SJSA1 (cell line): ENCODE results near the gene ALDH7A1. TPM values are rescaled to one million over a fixed set of nuclear protein-coding genes. Genes with fewer than 3 reads are reported as not detected.
"Not testable (repeated sequence)": the region's sequence is repeated elsewhere in the genome, so short reads cannot be mapped to it uniquely, and the experiment has no call there.

Experiments used
- DNase-seq, 2 experiments: peaks; one replicate each; pipeline ENCODE4 v3.0.0-alpha.2; 2015 to 2020; ENCODE audit warnings: low spot score in 2 of 2, low read depth in 1 of 2
- H3K27ac ChIP-seq: fragments of 250-450 bp; sonication (Bioruptor Pico); 2 replicates; pipeline ENCODE4 v1.5.1; 2020; ENCODE audit warnings: mild to moderate bottlenecking, moderate library complexity
- H3K27me3 ChIP-seq: fragments of 250-450 bp; sonication (Bioruptor Pico); replicated peaks from 2 replicates; pipeline ENCODE4 v1.5.1; 2020; ENCODE audit warnings: mild to moderate bottlenecking, moderate library complexity
- H3K36me3 ChIP-seq: fragments of 250-450 bp; sonication (Bioruptor Pico); 2 replicates; pipeline ENCODE4 v1.5.1; 2020; ENCODE audit warnings: mild to moderate bottlenecking
- H3K4me1 ChIP-seq: fragments of 250-450 bp; sonication (Bioruptor Pico); replicated peaks from 2 replicates; pipeline ENCODE4 v1.6.1; 2021; ENCODE audit warnings: mild to moderate bottlenecking
- H3K4me3 ChIP-seq: fragments of 250-450 bp; sonication (Bioruptor Pico); 2 replicates; pipeline ENCODE4 v1.5.1; 2020; ENCODE audit warnings: mild to moderate bottlenecking
- H3K9me3 ChIP-seq: fragments of 250-450 bp; sonication (Bioruptor Pico); replicated peaks from 2 replicates; pipeline ENCODE4 v1.5.1; 2020; ENCODE audit warnings: mild to moderate bottlenecking
- total RNA-seq: library from RNA; depleted of rRNA; stranded (reverse); fragments of >200 nt; shearing (Covaris generic); gene quantifications from 2 replicates; pipeline ENCODE4 v1.2.3, GENCODE V29; 2014

ALDH7A1 gene
- total RNA-seq, 1 experiment from 2014 or later = 55.0 TPM

- Histone ChIP-seq H3K4me1 (no peaks in the 10 kb centered on the region), H3K36me3 (peaks cover 87% of the 10 kb centered on the region), H3K4me3 (no peak overlapping the region), H3K27ac (no peak overlapping the region), H3K9me3 (no peaks in the 10 kb centered on the region), H3K27me3 (no peaks in the 10 kb centered on the region)
- DNase-seq = no peak
These were observed 15.1 kb upstream of the ALDH7A1 start for GRCh38 chr5:126610160-126610559.

DNA sequence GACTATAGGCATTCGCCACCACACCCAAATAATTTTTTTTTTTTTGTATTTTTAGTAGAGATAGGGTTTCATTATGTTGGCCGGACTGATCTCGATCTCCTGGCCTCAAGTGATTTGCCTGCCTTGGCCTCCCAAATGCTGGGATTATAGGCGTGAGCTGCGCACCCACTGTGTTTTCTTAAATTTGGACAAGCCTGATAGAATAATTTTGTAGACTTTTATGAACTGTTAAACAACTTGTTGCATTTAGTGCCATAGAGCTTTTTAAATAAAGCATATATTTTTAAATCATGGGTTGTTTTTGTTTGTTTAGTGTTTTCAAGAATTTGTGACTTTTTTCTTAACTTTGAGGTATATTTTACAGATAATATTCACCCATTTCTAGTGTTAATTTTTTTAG, 10.5 kb upstream of the ALDH7A1 start:
- no peaks in the 10 kb centered on the region for H3K9me3 ChIP-seq
- peaks cover 10% of the 10 kb centered on the region for H3K4me1 ChIP-seq
- peaks cover 89% of the 10 kb centered on the region for H3K36me3 ChIP-seq
- no peaks in the 10 kb centered on the region for H3K27me3 ChIP-seq
- no peak overlapping the region for H3K27ac ChIP-seq
- no peak overlapping the region for H3K4me3 ChIP-seq
- DNase-seq = no peak

- H3K27ac ChIP-seq = no peak overlapping the region
- DNase-seq = no peak
- no peak overlapping the region for H3K4me3 ChIP-seq
- H3K4me1 ChIP-seq = peaks cover 14% of the 10 kb centered on the region
- no peaks in the 10 kb centered on the region for H3K27me3 ChIP-seq
- H3K36me3 ChIP-seq = peaks cover 69% of the 10 kb centered on the region
- no peaks in the 10 kb centered on the region; the same call in 1 of the 2 replicates for H3K9me3 ChIP-seq
These were observed 8.5 kb upstream of the ALDH7A1 start for GRCh38 chr5:126603402-126603991.

- peak; percentile 83 to 84 for DNase-seq
- H3K4me3 ChIP-seq = peak within 1 kb of the TSS; percentile 95
- peaks cover 21% of the 10 kb centered on the region for H3K4me1 ChIP-seq
- H3K9me3 ChIP-seq = no peaks in the 10 kb centered on the region; the same call in 1 of the 2 replicates
- peaks cover 45% of the 10 kb centered on the region for H3K36me3 ChIP-seq
- H3K27ac ChIP-seq = peak within 1 kb of the TSS; percentile 68
- no peaks in the 10 kb centered on the region for H3K27me3 ChIP-seq
These were observed 5.9 kb upstream of the ALDH7A1 start, which contains the start of gene PHAX for GRCh38 chr5:126600631-126601511. Gene PHAX (plus strand): TSS chr5:126600947. CDS start chr5:126600963, 16 bp downstream.

GRCh38 chr5:126599971-126600630, 5.1 kb upstream of the ALDH7A1 start:
- H3K27me3 ChIP-seq, H3K9me3 ChIP-seq, DNase-seq: not testable (repeated sequence)
- Histone ChIP-seq H3K27ac (peak overlapping the region; percentile 68; the same call in 1 of the 2 replicates), H3K4me3 (peak overlapping the region; percentile 95; the same call in 1 of the 2 replicates), H3K36me3 (peaks cover 37% of the 10 kb centered on the region), H3K4me1 (peaks cover 23% of the 10 kb centered on the region)

GRCh38 chr5:126599499-126599898, 4.5 kb upstream of the ALDH7A1 start:
- no peak overlapping the region for H3K4me3 ChIP-seq
- peaks cover 23% of the 10 kb centered on the region for H3K4me1 ChIP-seq
- H3K27me3 ChIP-seq = no peaks in the 10 kb centered on the region
- H3K9me3 ChIP-seq = no peaks in the 10 kb centered on the region; the same call in 1 of the 2 replicates
- no peak overlapping the region for H3K27ac ChIP-seq
- peaks cover 34% of the 10 kb centered on the region for H3K36me3 ChIP-seq
- DNase-seq = no peak

DNA sequence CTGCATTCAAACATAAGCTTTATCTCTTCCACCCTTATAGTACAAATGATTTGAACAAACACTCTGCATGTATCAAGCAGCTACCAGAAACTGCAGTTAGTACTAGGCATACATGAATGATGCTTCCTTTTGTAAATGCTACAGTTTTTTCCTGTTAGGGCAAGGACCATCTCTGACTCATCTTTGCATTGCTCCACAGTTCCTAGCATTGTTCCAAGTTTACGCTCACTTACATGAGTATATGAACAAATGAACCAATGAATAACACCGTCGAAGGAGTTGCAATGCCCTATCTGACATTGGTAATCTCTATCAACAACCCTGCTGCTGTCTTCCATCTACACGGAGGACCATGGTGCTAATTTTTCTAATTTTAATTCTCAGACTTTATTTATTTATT, 2.1 kb upstream of the ALDH7A1 start:
- Histone ChIP-seq H3K27me3 (no peaks in the 10 kb centered on the region), H3K4me3 (no peak overlapping the region), H3K27ac (no peak overlapping the region), H3K36me3 (peaks cover 32% of the 10 kb centered on the region), H3K9me3 (no peaks in the 10 kb centered on the region; the same call in 1 of the 2 replicates), H3K4me1 (peaks cover 34% of the 10 kb centered on the region)
- peak; percentile 18 to 25 for DNase-seq

- peaks cover 29% of the 10 kb centered on the region for H3K36me3 ChIP-seq
- no peaks in the 10 kb centered on the region; the same call in 1 of the 2 replicates for H3K9me3 ChIP-seq
- peak overlapping the region; percentile 56 for H3K4me3 ChIP-seq
- no peaks in the 10 kb centered on the region for H3K27me3 ChIP-seq
- peak in 1 of 2 experiments; percentile 16 for DNase-seq
- H3K27ac ChIP-seq = peak overlapping the region; percentile 76
- peaks cover 26% of the 10 kb centered on the region for H3K4me1 ChIP-seq
These were observed 566 bp upstream of the ALDH7A1 start for GRCh38 chr5:126595486-126596083.

- DNase-seq = no peak
- H3K36me3 ChIP-seq = peaks cover 58% of the 10 kb centered on the region
These were observed 3.5 kb downstream of the ALDH7A1 start for GRCh38 chr5:126591549-126591948.

DNA sequence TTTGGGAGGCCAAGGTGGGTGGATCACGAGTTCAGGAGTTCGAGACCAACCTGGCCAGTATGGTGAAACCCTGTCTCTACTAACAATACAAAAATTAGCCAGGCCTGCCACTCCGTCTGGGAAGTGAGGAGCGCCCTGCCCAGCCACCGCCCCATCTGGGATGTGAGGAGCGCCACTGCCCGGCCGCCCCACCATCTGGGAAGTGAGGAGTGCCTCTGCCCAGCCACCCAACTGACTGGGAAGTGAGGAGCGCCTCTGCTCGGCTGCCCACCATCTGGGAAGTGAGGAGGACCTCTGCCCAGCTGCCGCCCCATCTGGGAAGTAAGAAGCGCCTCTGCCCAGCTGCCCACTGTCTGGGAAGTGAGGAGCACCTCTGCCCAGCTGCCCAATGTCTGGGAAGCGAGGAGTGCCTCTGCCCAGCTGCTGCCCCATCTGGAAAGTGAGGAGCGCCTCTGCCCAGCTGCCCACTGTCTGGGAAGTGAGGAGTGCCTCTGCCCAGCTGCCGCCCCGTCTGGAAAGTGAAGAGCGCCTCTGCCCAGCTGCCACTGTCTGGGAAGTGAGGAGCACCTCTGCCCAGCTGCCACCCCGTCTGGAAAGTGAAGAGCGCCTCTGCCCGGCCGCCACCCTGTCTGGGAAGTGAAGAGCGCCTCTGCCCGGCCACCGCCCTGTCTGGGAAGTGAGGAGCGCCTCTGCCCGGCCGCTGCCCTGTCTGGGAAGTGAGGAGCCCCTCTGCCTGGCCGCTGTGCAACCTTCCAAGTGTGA, 5.3 kb downstream of the ALDH7A1 start:
- peaks cover 74% of the 10 kb centered on the region for H3K36me3 ChIP-seq
- no peak overlapping the region for H3K27ac ChIP-seq
- no peak for DNase-seq
- no peak overlapping the region for H3K4me3 ChIP-seq
- H3K4me1 ChIP-seq = peaks cover 13% of the 10 kb centered on the region
- H3K27me3 ChIP-seq = no peaks in the 10 kb centered on the region
- H3K9me3 ChIP-seq = no peaks in the 10 kb centered on the region

More at GRCh38 chr5:126591549-126591948, 3.5 kb downstream of the ALDH7A1 start:
- no peaks in the 10 kb centered on the region for H3K9me3 ChIP-seq
- H3K4me3 ChIP-seq = no peak overlapping the region
- H3K27me3 ChIP-seq = no peaks in the 10 kb centered on the region
- H3K27ac ChIP-seq = no peak overlapping the region
- peaks cover 15% of the 10 kb centered on the region for H3K4me1 ChIP-seq

DNA sequence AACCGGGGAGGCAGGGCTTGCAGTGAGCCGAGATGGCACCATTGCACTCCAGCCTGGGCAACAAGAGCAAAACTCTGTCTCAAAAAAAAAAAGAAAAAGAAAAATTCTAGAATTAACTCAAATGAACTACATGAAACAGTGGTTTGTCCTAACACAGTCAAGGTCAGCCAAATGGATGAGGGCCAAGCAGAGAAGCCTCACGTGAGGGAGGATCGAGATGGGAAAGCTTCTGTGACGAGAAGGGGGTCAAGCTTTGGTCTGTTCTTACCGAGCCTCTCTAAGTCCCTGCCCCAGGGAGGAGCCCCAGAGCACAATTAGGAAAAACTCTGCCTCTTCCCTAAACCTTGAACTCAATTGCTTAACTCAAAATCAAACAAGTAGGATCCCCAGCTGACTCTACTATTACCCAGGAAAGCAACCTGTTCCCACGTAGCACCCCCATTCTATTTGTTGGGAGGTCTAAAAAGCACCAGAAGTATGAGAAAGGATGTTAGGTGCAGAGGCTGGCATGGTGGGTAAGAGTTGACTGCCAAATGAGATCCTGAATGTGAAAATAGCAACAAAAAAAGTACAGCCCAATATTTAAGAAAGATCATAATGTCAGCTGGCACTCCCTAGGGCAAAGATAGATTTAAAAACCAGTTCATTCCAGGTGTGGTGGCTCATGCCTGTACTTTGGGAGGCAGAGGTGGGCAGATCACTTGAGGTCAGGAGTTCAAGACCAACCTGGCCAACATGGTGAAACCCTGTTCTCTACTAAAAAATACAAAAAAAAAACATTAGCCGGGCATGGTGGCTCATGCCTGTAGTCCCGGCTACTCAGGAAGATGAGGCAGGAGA, 7.2 kb downstream of the ALDH7A1 start:
- H3K9me3 ChIP-seq = no peaks in the 10 kb centered on the region
- no peaks in the 10 kb centered on the region for H3K27me3 ChIP-seq
- no peak overlapping the region for H3K4me3 ChIP-seq
- peaks cover 77% of the 10 kb centered on the region for H3K36me3 ChIP-seq
- no peak overlapping the region for H3K27ac ChIP-seq
- no peaks in the 10 kb centered on the region for H3K4me1 ChIP-seq
- no peak for DNase-seq

GRCh38 chr5:126583761-126584160, 11.3 kb downstream of the ALDH7A1 start:
- H3K27me3 ChIP-seq = no peaks in the 10 kb centered on the region
- peaks cover 91% of the 10 kb centered on the region for H3K36me3 ChIP-seq
- H3K9me3 ChIP-seq = no peaks in the 10 kb centered on the region
- no peak for DNase-seq
- H3K4me3 ChIP-seq = no peak overlapping the region
- no peak overlapping the region for H3K27ac ChIP-seq
- no peaks in the 10 kb centered on the region for H3K4me1 ChIP-seq
